MCF 10A (cell line): ENCODE results near the gene ING3. TPM values are rescaled to one million over a fixed set of nuclear protein-coding genes. Genes with fewer than 3 reads are reported as not detected.

Experiments used
- BruUV-seq: library from RNA; stranded (reverse); fragments of 400-500 nt; replicated peaks from 2 replicates; lab custom pipeline; 2021; lab: Mats Ljungman, UMichigan
- CTCF ChIA-PET: fragments of 300-600 bp; sonication (Branson Sonifier 250); formaldehyde crosslinking; extraction: SDS; loops from one replicate; lab custom pipeline; 2021; ENCODE audit warnings: antibody characterized with exemption, inconsistent platforms; lab: Yijun Ruan, JAX
- POLR2A ChIA-PET: fragments of 300-600, 350-650 bp; sonication (Branson Sonifier 250); formaldehyde crosslinking; extraction: SDS; loops from one replicate; lab custom pipeline; 2020; ENCODE audit warnings: antibody characterized with exemption, inconsistent platforms; lab: Yijun Ruan, JAX
- DNase-seq: peaks from one replicate; pipeline ENCODE4 v3.0.0-alpha.2; 2018; ENCODE audit not compliant: unreplicated experiment
- H3K27ac Mint-ChIP-seq: one replicate; pipeline ENCODE4 v1.8.0; 2022; ENCODE audit warnings: mild to moderate bottlenecking, low read depth, mixed read lengths; ENCODE audit not compliant: unreplicated experiment
- H3K27me3 Mint-ChIP-seq: one replicate; pipeline ENCODE4 v1.8.0; 2022; ENCODE audit warnings: mixed read lengths; ENCODE audit not compliant: insufficient read depth, unreplicated experiment
- H3K36me3 Mint-ChIP-seq: one replicate; pipeline ENCODE4 v1.8.0; 2022; ENCODE audit warnings: mild to moderate bottlenecking, moderate library complexity, mixed read lengths; ENCODE audit not compliant: insufficient read depth, unreplicated experiment
- H3K4me1 Mint-ChIP-seq: one replicate; pipeline ENCODE4 v1.8.0; 2022; ENCODE audit warnings: mixed read lengths; ENCODE audit not compliant: insufficient read depth, unreplicated experiment
- H3K4me3 Mint-ChIP-seq: one replicate; pipeline ENCODE4 v1.8.0; 2022; ENCODE audit warnings: mild to moderate bottlenecking, moderate library complexity, mixed read lengths; ENCODE audit not compliant: unreplicated experiment
- H3K9me3 Mint-ChIP-seq: one replicate; pipeline ENCODE4 v1.8.0; 2022; ENCODE audit warnings: mixed read lengths; ENCODE audit not compliant: unreplicated experiment
- CTCF ChIP-seq: fragments of 200-600 bp; IDR thresholded peaks from one replicate; pipeline ENCODE4 v1.8.0; 2022; ENCODE audit warnings: antibody characterized with exemption, mild to moderate bottlenecking; ENCODE audit not compliant: unreplicated experiment
- intact Hi-C: fragments of 100-400 bp; cut with micrococcal nuclease; formaldehyde crosslinking; loops from 2 replicates; pipeline ENCODE4 v1.14.1; 2022
- total RNA-seq: library from RNA; stranded (reverse); gene quantifications from 2 replicates; pipeline ENCODE4 v1.2.3, GENCODE V29; 2022

ING3 gene
- total RNA-seq, 1 experiment from 2014 or later = 18.9 TPM

GRCh38 chr7:120998996-120999565 lies 48.5 kb downstream of the ING3 start:
- H3K4me3 Mint-ChIP-seq = no peak overlapping the region
- H3K9me3 Mint-ChIP-seq = no peaks in the 10 kb centered on the region
- CTCF ChIA-PET = interaction anchor here (0.5 to 3.0 kb wide), 5 partner anchors 9 to 274 kb away, joined by 3 to 17 read pairs (median 3); partner anchors contain the start of gene CPED1
- POLR2A ChIA-PET = no interaction called here
- no peak overlapping the region for H3K27ac Mint-ChIP-seq
- H3K36me3 Mint-ChIP-seq = no peaks in the 10 kb centered on the region
- BruUV-seq = no TSS peak
- no peak for TF ChIP-seq CTCF
- DNase-seq = no peak
- H3K4me1 Mint-ChIP-seq = peaks cover 5% of the 10 kb centered on the region
- intact Hi-C loops = no loop called here
- peaks cover 81% of the 10 kb centered on the region for H3K27me3 Mint-ChIP-seq

GRCh38 chr7:121000081-121000983 lies 49.8 kb downstream of the ING3 start:
- Mint-ChIP-seq H3K27me3 (peaks cover 72% of the 10 kb centered on the region), H3K27ac (no peak overlapping the region), H3K36me3 (no peaks in the 10 kb centered on the region), H3K4me3 (no peak overlapping the region), H3K9me3 (no peaks in the 10 kb centered on the region), H3K4me1 (peaks cover 5% of the 10 kb centered on the region)
- ChIA-PET CTCF (interaction anchor here (0.5 to 4.5 kb wide), 3 partner anchors 8 to 209 kb away, joined by 3 to 23 read pairs (median 3); partner anchors contain the start of gene CPED1), POLR2A (no interaction called here)
- no TSS peak for BruUV-seq
- no peak for TF ChIP-seq CTCF
- intact Hi-C loops = no loop called here
- no peak for DNase-seq

- H3K4me3 Mint-ChIP-seq = no peak overlapping the region
- H3K27ac Mint-ChIP-seq = no peak overlapping the region
- no peaks in the 10 kb centered on the region for H3K36me3 Mint-ChIP-seq
- TF ChIP-seq CTCF = no peak
- POLR2A ChIA-PET = no interaction called here
- intact Hi-C loops = no loop called here
- peaks cover 70% of the 10 kb centered on the region for H3K27me3 Mint-ChIP-seq
- BruUV-seq = no TSS peak
- H3K4me1 Mint-ChIP-seq = peaks cover 5% of the 10 kb centered on the region
- CTCF ChIA-PET = interaction anchor here (0.6 to 4.5 kb wide), 2 partner anchors 13 to 80 kb away, joined by 3 to 23 read pairs; partner anchors contain the start of gene CPED1
- DNase-seq = no peak
- H3K9me3 Mint-ChIP-seq = no peaks in the 10 kb centered on the region
Measured at GRCh38 chr7:121001234-121001906, 50.8 kb downstream of the ING3 start.
